Stomach (tissue), 9 donors: ENCODE data around the gene STT3A. TPM values are rescaled to one million over a fixed set of nuclear protein-coding genes. Genes with fewer than 3 reads are reported as not detected.

Source experiments
- DNase-seq, 2 donors: peaks; one replicate each; pipeline versions ENCODE4 v3.0.0 to v3.0.0-alpha.2; 2013 to 2019
- H3K27ac ChIP-seq, 5 donors: fragments of 200-600 bp in 4 of 5; sonication (generic) in 4 of 5; one replicate each; pipeline ENCODE4 v1.5.1; 2013 to 2019; ENCODE audit warnings: mild to moderate bottlenecking in 1 of 5, moderate library complexity in 1 of 5
- H3K27me3 ChIP-seq, 3 donors: fragments of 200-600 bp; sonication (generic); one replicate each; pipeline ENCODE4 v1.5.1; 2017 to 2019; ENCODE audit warnings: mixed run types in 1 of 3
- H3K36me3 ChIP-seq, 4 donors: fragments of 200-600 bp; sonication (generic); 1 replicate in 3 of 4; 2 replicates in 1 of 4; pipeline ENCODE4 v1.5.1; 2016 to 2019
- H3K4me1 ChIP-seq, 4 donors: fragments of 200-600 bp; sonication (generic); one replicate each; pipeline ENCODE4 v1.5.1; 2016 to 2019
- H3K4me3 ChIP-seq, 4 donors: fragments of 200-600 bp; sonication (generic) in 3 of 4; one replicate each; pipeline ENCODE4 v1.5.1; 2016 to 2019; ENCODE audit warnings: mild to moderate bottlenecking in 1 of 4
- H3K9me3 ChIP-seq, 4 donors: fragments of 200-600 bp; sonication (generic); one replicate each; pipeline ENCODE4 v1.5.1; 2016 to 2019
- CTCF ChIP-seq, 7 experiments: fragments of 450-650 bp in 4 of 7; fragments of 200-600 bp in 3 of 7; sonication (generic) in 3 of 7; IDR thresholded peaks; one replicate each; pipeline ENCODE4 v1.5.1; 2016 to 2019; ENCODE audit warnings: antibody characterized with exemption in 7 of 7, control low read depth in 2 of 7, mild to moderate bottlenecking in 1 of 7
- EP300 ChIP-seq: sonication (generic); formaldehyde crosslinking; IDR thresholded peaks from one replicate; pipeline ENCODE4 v1.6.1; 2017; ENCODE audit warnings: antibody characterized with exemption
- POLR2A ChIP-seq, 4 donors: fragments of 450-650 bp; IDR thresholded peaks; one replicate each; pipeline ENCODE4 v1.6.1; 2016; ENCODE audit warnings: antibody characterized with exemption in 4 of 4, control low read depth in 2 of 4, mild to moderate bottlenecking in 1 of 4, moderate library complexity in 1 of 4
- POLR2AphosphoS5 ChIP-seq, 3 donors: sonication (generic); formaldehyde crosslinking; IDR thresholded peaks; one replicate each; pipeline ENCODE4 v1.6.1; 2016; ENCODE audit warnings: antibody characterized with exemption in 3 of 3
- WGBS, 5 donors: extraction: QIAGEN DNeasy Blood & Tissue Kit in 3 of 5; methylation state at CpG; one replicate each; pipeline versions ENCODE4 v1.1.5 to v1.1.7; 2013 to 2018; 5-methylcytosine and 5-hydroxymethylcytosine counted together
- intact Hi-C: fragments of 100-400 bp; cut with DNase I; formaldehyde crosslinking; loops from one replicate; pipeline ENCODE4 v1.15.1; 2023; ENCODE audit warnings: low total_unique reads
- polyA plus RNA-seq, 3 donors: library from polyadenylated mRNA; stranded (reverse); fragments of 200-250 nt; gene quantifications; one replicate each; pipeline ENCODE4 v1.2.3, GENCODE V29; 2013
- total RNA-seq, 5 donors: library from RNA; depleted of rRNA; stranded (reverse); fragments of >200 nt; gene quantifications; one replicate each; pipeline versions ENCODE4 v1.1.0 to v1.2.3, GENCODE V29; 2014 to 2016
- donor health status: healthy with polysubstance abuse.
- donor health status: Bipolar disorder and iron deficiency.
- donor health status: healthy.

Gene STT3A
- total and polyA plus RNA-seq, 8 donors = 19.4 to 113 (median 34.9) TPM

GRCh38 chr11:125594958-125595357 is 2.3 kb downstream of the STT3A start:
- Histone ChIP-seq H3K4me1 (peaks cover 9 to 44% (median 33%) of the 10 kb centered on the region in 4 donors), H3K4me3 (no peak overlapping the region), H3K27ac (no peak overlapping the region), H3K27me3 (no peaks in the 10 kb centered on the region), H3K9me3 (no peaks in the 10 kb centered on the region), H3K36me3 (peaks cover 26 to 45% (median 41%) of the 10 kb centered on the region in 4 donors)
- 50 to 82% (median 70%) methylated on average over 3 of the region's 3 CpGs for WGBS, 5 donors
- intact Hi-C loops = no loop called here
- no peak for DNase-seq
- TF ChIP-seq EP300 = no peak
- no peak for TF ChIP-seq POLR2AphosphoS5 (IDR thresholded peaks at IDR 0.05)
- no peak for TF ChIP-seq POLR2A (IDR thresholded peaks at IDR 0.05)
- TF ChIP-seq CTCF (IDR thresholded peaks at IDR 0.05) = no peak

- DNase-seq = no peak
- Histone ChIP-seq H3K4me3 (no peak overlapping the region), H3K4me1 (peaks cover 0 to 9% (median 3%) of the 10 kb centered on the region in 4 donors), H3K27me3 (no peaks in the 10 kb centered on the region), H3K27ac (no peak overlapping the region), H3K9me3 (no peaks in the 10 kb centered on the region), H3K36me3 (peaks cover 74 to 100% (median 98%) of the 10 kb centered on the region in 4 donors)
- no peak for TF ChIP-seq POLR2AphosphoS5 (IDR thresholded peaks at IDR 0.05)
- no peak for TF ChIP-seq CTCF (IDR thresholded peaks at IDR 0.05)
- TF ChIP-seq EP300 = no peak
- no peak for TF ChIP-seq POLR2A (IDR thresholded peaks at IDR 0.05)
- 95 to 100% (median 97%) methylated on average over 2 of the region's 2 CpGs for WGBS, 5 donors
- intact Hi-C loops = no loop called here
These were observed 8.0 kb downstream of the STT3A start for GRCh38 chr11:125600663-125601062.

DNA sequence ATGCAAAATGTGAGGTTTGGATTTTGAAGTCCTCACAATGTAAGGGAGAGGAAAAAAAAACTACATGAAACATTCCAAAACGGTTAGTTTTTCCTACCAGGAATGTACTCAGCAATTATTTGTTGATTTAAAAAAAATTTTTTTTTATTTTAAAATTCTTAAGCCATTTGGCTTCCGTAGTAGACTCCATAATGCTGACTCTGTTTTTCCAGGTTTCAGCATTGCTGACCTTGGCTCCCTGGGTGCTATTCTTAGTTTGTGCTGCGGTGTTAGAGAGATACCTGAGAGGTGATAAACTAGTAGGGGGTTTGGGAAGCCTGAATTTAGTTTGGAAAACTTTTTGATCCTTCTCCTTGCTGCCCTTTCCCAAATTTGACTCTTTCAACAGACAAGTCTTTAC is 10.6 kb downstream of the STT3A start:
- intact Hi-C loops = no loop called here
- Histone ChIP-seq H3K27ac (no peak overlapping the region), H3K4me3 (no peak overlapping the region), H3K4me1 (no peaks in the 10 kb centered on the region), H3K36me3 (peaks cover 86 to 100% (median 100%) of the 10 kb centered on the region in 4 donors), H3K27me3 (no peaks in the 10 kb centered on the region), H3K9me3 (no peaks in the 10 kb centered on the region)
- TF ChIP-seq CTCF (IDR thresholded peaks at IDR 0.05) = no peak
- 72 to 84% (median 76%) methylated on average over 3 of the region's 3 CpGs for WGBS, 5 donors
- DNase-seq = no peak

- Histone ChIP-seq H3K4me3 (no peak overlapping the region), H3K9me3 (no peaks in the 10 kb centered on the region), H3K4me1 (no peaks in the 10 kb centered on the region), H3K36me3 (peaks cover 90 to 100% (median 100%) of the 10 kb centered on the region in 4 donors), H3K27ac (no peak overlapping the region), H3K27me3 (no peaks in the 10 kb centered on the region)
- intact Hi-C loops = no loop called here
- DNase-seq = no peak
- TF ChIP-seq EP300 (no peak), POLR2AphosphoS5 (IDR thresholded peaks at IDR 0.05) (no peak), POLR2A (IDR thresholded peaks at IDR 0.05) (no peak), CTCF (IDR thresholded peaks at IDR 0.05) (no peak)
These were observed 12.8 kb downstream of the STT3A start for GRCh38 chr11:125605417-125605816.
